Tibial nerve (tissue), 4 donors: ENCODE data around the gene ALDH3A1. TPM values are rescaled to one million over a fixed set of nuclear protein-coding genes. Genes with fewer than 3 reads are reported as not detected.

Source experiments
- DNase-seq, 2 donors: peaks; one replicate each; pipeline ENCODE4 v3.0.0-alpha.2; 2019; ENCODE audit warnings: low spot score in 2 of 2
- H3K27ac ChIP-seq, 4 donors: fragments of 200-600 bp; sonication (generic) in 3 of 4; one replicate each; pipeline ENCODE4 v1.5.1; 2017 to 2019; ENCODE audit warnings: mild to moderate bottlenecking in 1 of 4
- H3K27me3 ChIP-seq, 2 donors: fragments of 200-600 bp; sonication (generic) in 1 of 2; one replicate each; pipeline versions ENCODE4 v1.5.1 to v1.6.0; 2017 to 2019
- H3K36me3 ChIP-seq, 3 donors: fragments of 200-600 bp; sonication (generic); one replicate each; pipeline ENCODE4 v1.5.1; 2018 to 2019
- H3K4me1 ChIP-seq, 4 donors: fragments of 200-600 bp; sonication (generic) in 3 of 4; one replicate each; pipeline ENCODE4 v1.5.1; 2017 to 2019
- H3K4me3 ChIP-seq, 4 donors: fragments of 200-600 bp; sonication (generic) in 3 of 4; one replicate each; pipeline ENCODE4 v1.5.1; 2017 to 2019; ENCODE audit warnings: mild to moderate bottlenecking in 1 of 4, moderate library complexity in 1 of 4
- H3K9me3 ChIP-seq, 4 donors: fragments of 200-600 bp; sonication (generic) in 3 of 4; one replicate each; pipeline ENCODE4 v1.5.1; 2017 to 2019
- EP300 ChIP-seq, 2 donors: sonication (generic); formaldehyde crosslinking; IDR thresholded peaks; one replicate each; pipeline ENCODE4 v1.6.1; 2017; ENCODE audit warnings: antibody characterized with exemption in 2 of 2, mild to moderate bottlenecking in 1 of 2
- POLR2A ChIP-seq, 2 donors: fragments of 450-650 bp; IDR thresholded peaks; one replicate each; pipeline ENCODE4 v1.6.1; 2017; ENCODE audit warnings: antibody characterized with exemption in 2 of 2, mild to moderate bottlenecking in 2 of 2, moderate library complexity in 2 of 2
- WGBS, 2 donors: methylation state at CpG; one replicate each; pipeline ENCODE4 v1.1.5; 2018; 5-methylcytosine and 5-hydroxymethylcytosine counted together
- total RNA-seq, 4 donors: library from RNA; depleted of rRNA; stranded (reverse); fragments of >200 nt; gene quantifications; one replicate each; pipeline ENCODE4 v1.1.0, GENCODE V29; 2016
- TF ChIP-seq, protein P1 (sequence below), 5 experiments: fragments of 200-600 bp in 3 of 5; fragments of 450-650 bp in 2 of 5; sonication (generic) in 3 of 5; IDR thresholded peaks; one replicate each; pipeline ENCODE4 v1.5.1; 2016 to 2019; ENCODE audit warnings: antibody characterized with exemption in 5 of 5, mild to moderate bottlenecking in 3 of 5, moderate library complexity in 2 of 5

The ALDH3A1 gene
- total RNA-seq, 4 donors from 2014 or later = 0.21 to 2.1 (median 1.7) TPM; not detected in 1

DNA sequence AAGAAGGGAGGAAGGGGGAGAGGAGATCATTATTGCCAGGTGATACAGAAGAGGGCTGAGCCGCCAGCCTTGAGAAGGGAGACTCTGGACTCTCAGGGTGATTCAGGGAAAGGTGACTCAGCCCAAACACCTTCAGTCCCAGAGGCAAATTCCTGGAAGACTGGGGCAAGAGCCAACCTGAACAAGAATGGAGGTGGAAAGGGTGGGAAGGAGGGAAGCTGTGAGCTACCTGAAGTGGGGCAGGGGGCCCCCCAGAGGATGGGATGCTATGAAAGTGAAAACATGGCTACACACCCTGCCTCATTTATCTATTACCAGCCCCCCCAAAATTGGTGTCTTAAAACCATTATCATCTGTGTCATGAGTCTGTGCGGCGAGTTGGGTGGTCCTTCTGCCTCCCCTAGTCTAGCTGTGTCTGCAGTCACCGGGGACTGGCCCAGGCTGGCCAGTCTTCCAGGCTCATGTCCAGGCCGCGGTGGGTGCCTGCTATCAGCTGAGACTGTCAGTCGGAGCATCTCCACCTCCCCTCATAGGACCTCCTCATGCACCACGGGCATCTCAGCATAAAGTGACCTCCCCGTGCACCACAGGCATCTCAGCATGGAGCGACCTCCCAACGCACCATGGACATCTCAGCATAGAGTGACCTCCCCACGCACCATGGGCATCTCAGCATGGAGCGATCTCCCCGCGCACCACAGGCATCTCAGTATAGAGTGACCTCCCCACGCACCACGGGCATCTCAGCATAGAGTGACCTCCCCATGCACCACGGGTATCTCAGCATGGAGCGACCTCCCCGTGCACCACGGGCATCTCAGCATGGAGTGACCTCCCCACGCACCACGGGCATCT is 28.5 kb downstream of the ALDH3A1 start:
- TF ChIP-seq, protein P1, sequence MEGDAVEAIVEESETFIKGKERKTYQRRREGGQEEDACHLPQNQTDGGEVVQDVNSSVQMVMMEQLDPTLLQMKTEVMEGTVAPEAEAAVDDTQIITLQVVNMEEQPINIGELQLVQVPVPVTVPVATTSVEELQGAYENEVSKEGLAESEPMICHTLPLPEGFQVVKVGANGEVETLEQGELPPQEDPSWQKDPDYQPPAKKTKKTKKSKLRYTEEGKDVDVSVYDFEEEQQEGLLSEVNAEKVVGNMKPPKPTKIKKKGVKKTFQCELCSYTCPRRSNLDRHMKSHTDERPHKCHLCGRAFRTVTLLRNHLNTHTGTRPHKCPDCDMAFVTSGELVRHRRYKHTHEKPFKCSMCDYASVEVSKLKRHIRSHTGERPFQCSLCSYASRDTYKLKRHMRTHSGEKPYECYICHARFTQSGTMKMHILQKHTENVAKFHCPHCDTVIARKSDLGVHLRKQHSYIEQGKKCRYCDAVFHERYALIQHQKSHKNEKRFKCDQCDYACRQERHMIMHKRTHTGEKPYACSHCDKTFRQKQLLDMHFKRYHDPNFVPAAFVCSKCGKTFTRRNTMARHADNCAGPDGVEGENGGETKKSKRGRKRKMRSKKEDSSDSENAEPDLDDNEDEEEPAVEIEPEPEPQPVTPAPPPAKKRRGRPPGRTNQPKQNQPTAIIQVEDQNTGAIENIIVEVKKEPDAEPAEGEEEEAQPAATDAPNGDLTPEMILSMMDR (IDR thresholded peaks at IDR 0.05) = no peak
- no peak for TF ChIP-seq POLR2A (IDR thresholded peaks at IDR 0.05)
- TF ChIP-seq EP300 (IDR thresholded peaks at IDR 0.05) = no peak
- no peak overlapping the region for H3K4me3 ChIP-seq

DNA sequence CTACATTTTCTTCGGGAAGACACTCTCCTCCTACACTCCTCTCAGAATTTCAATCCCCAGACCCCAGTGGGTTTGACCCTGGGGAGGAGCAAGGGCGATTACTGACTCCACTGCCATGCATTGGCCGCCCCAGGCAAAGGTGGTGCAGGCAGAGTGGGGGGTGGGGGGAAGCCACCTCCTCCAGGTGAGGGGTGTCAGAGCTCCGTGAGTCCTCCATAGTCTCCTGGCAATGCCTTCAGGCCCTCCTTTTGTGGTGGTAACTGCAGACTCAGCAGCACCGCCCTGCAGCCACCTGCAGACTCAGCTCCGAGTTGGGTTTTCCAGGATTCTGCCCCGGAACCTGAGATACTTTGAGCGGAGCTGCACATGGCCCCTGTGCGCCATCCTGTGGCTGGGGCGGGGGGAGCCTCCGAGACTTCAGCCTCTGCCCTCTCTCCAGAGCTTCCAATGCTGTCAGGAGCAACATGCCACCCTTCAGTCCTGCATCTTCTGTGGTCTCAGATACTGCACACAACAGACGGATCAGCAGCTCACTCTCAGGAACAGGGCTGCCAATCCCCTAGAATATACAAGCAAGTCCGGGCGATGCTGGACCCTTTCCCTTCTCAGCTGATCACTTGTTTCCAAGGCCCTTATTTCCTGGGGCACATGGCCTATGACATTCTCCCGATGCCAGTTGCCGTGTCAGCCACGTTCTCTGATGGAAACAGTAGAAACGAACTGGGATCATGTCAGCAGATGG is 29.3 kb downstream of the ALDH3A1 start:
- WGBS, 2 donors = 67 to 71% methylated on average over 12 to 18 of the region's 18 CpGs
- Histone ChIP-seq H3K27me3 (no peaks in the 10 kb centered on the region), H3K36me3 (no peaks in the 10 kb centered on the region), H3K4me3 (no peak overlapping the region), H3K4me1 (peaks cover 0 to 32% (median 11%) of the 10 kb centered on the region in 4 donors), H3K27ac (no peak overlapping the region), H3K9me3 (no peaks in the 10 kb centered on the region)
- TF ChIP-seq POLR2A (IDR thresholded peaks at IDR 0.05) = no peak
- DNase-seq = no peak

More for the DNA sequence above, 28.5 kb downstream of the ALDH3A1 start:
- H3K27me3 ChIP-seq = no peaks in the 10 kb centered on the region
- DNase-seq = no peak
- peaks cover 0 to 40% (median 19%) of the 10 kb centered on the region in 4 donors for H3K4me1 ChIP-seq
- no peaks in the 10 kb centered on the region for H3K36me3 ChIP-seq
- peak overlapping the region in 1 of 4 donors; percentile 38 for H3K27ac ChIP-seq
- WGBS, 2 donors = 87 to 93% methylated on average over 21 to 23 of the region's 23 CpGs
- no peaks in the 10 kb centered on the region for H3K9me3 ChIP-seq

DNA sequence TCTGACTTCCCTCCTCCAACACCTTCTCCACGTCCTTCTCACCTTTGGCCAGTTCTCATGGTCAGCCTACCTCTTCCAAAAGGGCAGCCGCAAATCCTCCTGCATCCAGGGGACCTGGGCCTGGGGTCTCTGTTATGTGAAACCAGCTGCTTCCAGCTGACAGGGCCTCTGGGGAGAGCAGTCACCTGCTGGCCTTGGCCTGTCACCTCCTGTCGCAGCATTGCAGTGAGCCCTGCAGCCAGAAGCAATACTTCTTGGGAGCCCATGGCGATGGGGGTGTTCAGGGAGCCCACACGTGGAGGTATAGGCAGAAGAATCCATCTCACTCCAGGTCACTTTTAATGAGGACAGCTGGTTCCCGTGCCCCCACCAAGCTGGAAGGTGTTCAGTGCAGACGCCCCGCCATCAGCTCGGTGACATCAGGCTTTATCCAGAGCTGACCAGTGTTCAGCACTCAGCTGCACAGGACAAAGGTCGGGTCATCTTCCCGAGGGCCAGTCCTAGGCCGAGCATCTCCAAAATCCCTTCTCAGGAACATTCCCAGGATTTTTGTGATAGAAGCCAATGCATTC is 30.0 kb downstream of the ALDH3A1 start:
- H3K27me3 ChIP-seq = no peaks in the 10 kb centered on the region
- H3K4me3 ChIP-seq = no peak overlapping the region
- WGBS, 2 donors = 65 to 74% methylated on average over 8 to 11 of the region's 12 CpGs
- H3K27ac ChIP-seq = no peak overlapping the region
- H3K4me1 ChIP-seq = peaks cover 0 to 31% (median 11%) of the 10 kb centered on the region in 4 donors
- DNase-seq = no peak
- H3K9me3 ChIP-seq = no peaks in the 10 kb centered on the region
- TF ChIP-seq EP300 (IDR thresholded peaks at IDR 0.05) = no peak
- TF ChIP-seq, protein P1 (IDR thresholded peaks at IDR 0.05) = no peak
- TF ChIP-seq POLR2A (IDR thresholded peaks at IDR 0.05) = no peak
- no peaks in the 10 kb centered on the region for H3K36me3 ChIP-seq

DNA sequence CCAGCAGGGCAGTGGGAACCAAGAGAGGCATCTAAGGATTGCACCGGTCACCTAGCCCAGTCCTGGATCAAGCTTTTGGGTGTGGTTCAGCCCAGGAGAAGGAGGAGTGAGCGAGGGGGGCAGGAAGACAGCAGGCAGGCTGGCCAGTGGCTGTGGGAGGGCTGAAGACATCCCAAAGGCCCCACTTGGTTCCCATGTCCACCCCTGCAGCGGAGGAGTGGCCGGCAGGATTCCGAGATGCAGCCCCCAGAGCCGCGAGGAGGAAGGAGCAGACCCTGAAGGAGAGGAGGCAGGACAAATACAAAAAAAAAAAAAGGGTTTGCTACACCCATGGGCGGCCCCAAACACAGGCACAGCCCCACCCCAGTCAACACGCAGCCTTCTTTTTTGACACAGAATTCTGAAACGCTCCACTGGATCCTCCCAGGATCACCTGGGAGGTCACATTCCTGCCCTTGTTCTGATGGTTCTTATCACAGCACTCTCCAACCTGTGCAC is 30.6 kb downstream of the ALDH3A1 start:
- Histone ChIP-seq H3K4me1 (peaks cover 0 to 31% (median 11%) of the 10 kb centered on the region in 4 donors), H3K9me3 (no peaks in the 10 kb centered on the region), H3K4me3 (no peak overlapping the region), H3K27ac (no peak overlapping the region), H3K27me3 (no peaks in the 10 kb centered on the region), H3K36me3 (no peaks in the 10 kb centered on the region)
- no peak for DNase-seq
- TF ChIP-seq, protein P1 (IDR thresholded peaks at IDR 0.05) = no peak
- TF ChIP-seq EP300 (IDR thresholded peaks at IDR 0.05) = no peak
- TF ChIP-seq POLR2A (IDR thresholded peaks at IDR 0.05) = no peak
- WGBS, 2 donors = 83 to 88% methylated on average over 10 of the region's 10 CpGs

DNA sequence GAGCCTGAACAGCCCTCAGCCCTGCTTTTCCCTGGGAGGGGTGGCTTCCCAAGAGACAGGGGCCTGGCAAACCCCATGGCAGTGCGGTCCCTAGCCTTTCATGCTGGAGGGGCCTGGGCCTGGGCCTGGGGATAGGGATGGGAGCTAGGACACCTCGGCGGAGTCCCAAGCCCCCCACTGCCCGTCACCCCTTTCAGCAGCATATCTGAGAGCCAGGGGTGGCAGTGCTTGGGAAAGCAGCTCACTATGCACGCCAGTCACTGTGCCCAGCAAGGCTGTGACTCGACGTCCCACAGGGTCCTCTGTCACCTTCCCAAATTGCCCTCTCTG is 31.1 kb downstream of the ALDH3A1 start:
- Histone ChIP-seq H3K27ac (no peak overlapping the region), H3K4me1 (peaks cover 0 to 31% (median 11%) of the 10 kb centered on the region in 4 donors), H3K4me3 (no peak overlapping the region), H3K27me3 (no peaks in the 10 kb centered on the region), H3K36me3 (no peaks in the 10 kb centered on the region), H3K9me3 (no peaks in the 10 kb centered on the region)
- TF ChIP-seq, protein P1 (IDR thresholded peaks at IDR 0.05) = no peak
- no peak for TF ChIP-seq EP300 (IDR thresholded peaks at IDR 0.05)
- no peak for TF ChIP-seq POLR2A (IDR thresholded peaks at IDR 0.05)
- DNase-seq = no peak
- 87 to 100% methylated on average over 1 to 7 of the region's 7 CpGs for WGBS, 2 donors
